ENCODE measurements around the gene KRT31. TPM values are rescaled to one million over a fixed set of nuclear protein-coding genes. Genes with fewer than 3 reads are reported as not detected.
"Not testable (repeated sequence)": the region's sequence is repeated elsewhere in the genome, so short reads cannot be mapped to it uniquely, and the experiment has no call there.

Gene KRT31
- total and polyA plus RNA-seq, 3 donors from 2014 or later: 0.53 to 0.74 TPM; not detected in 1

- TF ChIP-seq POLR2A (IDR thresholded peaks at IDR 0.05): no peak
- TF ChIP-seq CTCF (IDR thresholded peaks at IDR 0.05): no peak
- intact Hi-C loops (cut with DNase I; ENCODE audit: low total_unique reads): no loop called here
- Histone ChIP-seq H3K9me3 (no peaks in the 10 kb centered on the region), H3K4me3 (no peak overlapping the region), H3K36me3 (ENCODE audit: low read depth, missing control alignments) (no peaks in the 10 kb centered on the region), H3K27ac (no peak overlapping the region), H3K4me1 (peaks cover 9% of the 10 kb centered on the region), H3K27me3 (no peaks in the 10 kb centered on the region)
- 43 to 67% methylated on average over 7 of the region's 7 CpGs for WGBS, 2 donors
- no peak for DNase-seq
Measured at GRCh38 chr17:41390411-41390938, 6.9 kb downstream of the KRT31 start.

- Histone ChIP-seq H3K4me3 (no peak overlapping the region), H3K27ac (no peak overlapping the region), H3K4me1 (no peaks in the 10 kb centered on the region), H3K9me3 (no peaks in the 10 kb centered on the region), H3K27me3 (no peaks in the 10 kb centered on the region), H3K36me3 (ENCODE audit: low read depth, missing control alignments) (no peaks in the 10 kb centered on the region)
- TF ChIP-seq POLR2A (IDR thresholded peaks at IDR 0.05) (no peak), CTCF (IDR thresholded peaks at IDR 0.05) (no peak)
- WGBS, 2 donors: 76 to 83% methylated on average over 4 of the region's 4 CpGs
- DNase-seq: no peak
- intact Hi-C loops (cut with DNase I; ENCODE audit: low total_unique reads): no loop called here
Measured at GRCh38 chr17:41387670-41388069, 9.7 kb downstream of the KRT31 start.

GRCh38 chr17:41386227-41386626, 11.2 kb downstream of the KRT31 start:
- no peaks in the 10 kb centered on the region for H3K4me1 ChIP-seq
- intact Hi-C loops (cut with DNase I; ENCODE audit: low total_unique reads): no loop called here
- H3K9me3 ChIP-seq: no peaks in the 10 kb centered on the region
- no peaks in the 10 kb centered on the region for H3K36me3 ChIP-seq (ENCODE audit: low read depth, missing control alignments)
- WGBS, 2 donors: 96 to 98% methylated on average over 1 of the region's 1 CpG
- H3K27me3 ChIP-seq: no peaks in the 10 kb centered on the region
- no peak overlapping the region for H3K27ac ChIP-seq
- no peak overlapping the region for H3K4me3 ChIP-seq
- DNase-seq: no peak
- TF ChIP-seq CTCF (IDR thresholded peaks at IDR 0.05): no peak
- no peak for TF ChIP-seq POLR2A (IDR thresholded peaks at IDR 0.05)

- TF ChIP-seq POLR2A (IDR thresholded peaks at IDR 0.05): no peak
- TF ChIP-seq CTCF (IDR thresholded peaks at IDR 0.05): no peak
- Histone ChIP-seq H3K9me3 (no peaks in the 10 kb centered on the region), H3K36me3 (ENCODE audit: low read depth, missing control alignments) (no peaks in the 10 kb centered on the region), H3K4me3 (no peak overlapping the region), H3K27ac (no peak overlapping the region), H3K27me3 (no peaks in the 10 kb centered on the region), H3K4me1 (no peaks in the 10 kb centered on the region)
- intact Hi-C loops (cut with DNase I; ENCODE audit: low total_unique reads): no loop called here
- no peak for DNase-seq
- WGBS, 2 donors: 97% methylated on average over 1 of the region's 1 CpG
Measured at GRCh38 chr17:41383690-41384089, 13.7 kb downstream of the KRT31 start.

DNA sequence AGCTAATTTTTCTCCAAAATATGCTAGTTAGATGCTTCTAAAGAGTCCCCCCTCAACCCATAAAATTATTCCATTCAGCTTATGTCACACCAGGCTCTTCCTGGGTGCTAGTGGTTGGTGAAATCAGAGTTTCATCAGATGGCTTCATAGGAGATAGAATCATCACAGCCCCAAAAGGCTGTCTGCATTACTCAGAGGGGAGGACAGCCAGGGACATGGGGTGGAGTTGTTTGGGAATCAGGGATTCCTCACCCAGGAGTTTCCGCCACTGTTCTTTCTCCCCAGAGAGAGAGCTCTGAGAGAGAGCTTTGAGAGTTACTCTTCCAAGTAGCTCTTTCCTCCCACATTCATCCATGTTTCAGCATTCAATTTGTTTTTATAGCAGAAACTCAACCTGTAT, 15.0 kb downstream of the KRT31 start:
- TF ChIP-seq POLR2A (IDR thresholded peaks at IDR 0.05) (no peak), CTCF (IDR thresholded peaks at IDR 0.05) (no peak)
- DNase-seq: no peak
- H3K27ac ChIP-seq: no peak overlapping the region
- no peaks in the 10 kb centered on the region for H3K4me1 ChIP-seq
- H3K4me3 ChIP-seq: no peak overlapping the region
- H3K36me3 ChIP-seq (ENCODE audit: low read depth, missing control alignments): no peaks in the 10 kb centered on the region
- intact Hi-C loops (cut with DNase I; ENCODE audit: low total_unique reads): no loop called here
- WGBS, 2 donors: 67 to 76% methylated on average over 1 of the region's 1 CpG
- no peaks in the 10 kb centered on the region for H3K9me3 ChIP-seq
- H3K27me3 ChIP-seq: no peaks in the 10 kb centered on the region

- H3K36me3 ChIP-seq (ENCODE audit: low read depth, missing control alignments); H3K27me3 ChIP-seq; H3K27ac ChIP-seq; H3K4me3 ChIP-seq; H3K9me3 ChIP-seq; intact Hi-C loops (cut with DNase I; ENCODE audit: low total_unique reads); DNase-seq; H3K4me1 ChIP-seq: not testable (repeated sequence)
- WGBS, 2 donors: 95 to 96% methylated on average over 8 to 13 of the region's 13 CpGs
Measured at GRCh38 chr17:41381943-41382342, 15.5 kb downstream of the KRT31 start, which contains the start of gene KRT34. KRT34 (minus strand) TSS chr17:41382306; CDS start chr17:41382246, 60 bp downstream.

- H3K27ac ChIP-seq; H3K36me3 ChIP-seq (ENCODE audit: low read depth, missing control alignments); H3K4me1 ChIP-seq; DNase-seq; H3K4me3 ChIP-seq; H3K27me3 ChIP-seq; H3K9me3 ChIP-seq; intact Hi-C loops (cut with DNase I; ENCODE audit: low total_unique reads): not testable (repeated sequence)
- 86 to 95% methylated on average over 7 of the region's 7 CpGs for WGBS, 2 donors
Measured at GRCh38 chr17:41380091-41380490, 17.3 kb downstream of the KRT31 start.
